HG03103 (cell line): Measurements from ENCODE around the gene TSPAN18.

Source experiments
- ATAC-seq: cut with Tn5 transposase; IDR thresholded peaks from one replicate; pipeline ENCODE4 v1.9.1; 2021; ENCODE audit warnings: low read depth; ENCODE audit not compliant: unreplicated experiment

Gene TSPAN18, protein sequence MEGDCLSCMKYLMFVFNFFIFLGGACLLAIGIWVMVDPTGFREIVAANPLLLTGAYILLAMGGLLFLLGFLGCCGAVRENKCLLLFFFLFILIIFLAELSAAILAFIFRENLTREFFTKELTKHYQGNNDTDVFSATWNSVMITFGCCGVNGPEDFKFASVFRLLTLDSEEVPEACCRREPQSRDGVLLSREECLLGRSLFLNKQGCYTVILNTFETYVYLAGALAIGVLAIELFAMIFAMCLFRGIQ

GRCh38 chr11:44726283-44727113 lies at the start of gene TSPAN18:
TSS of gene TSPAN18 (plus strand) at chr11:44726962. CDS start at chr11:44906417, 179,455 bp downstream.
- peak; percentile 79 for ATAC-seq

DNA sequence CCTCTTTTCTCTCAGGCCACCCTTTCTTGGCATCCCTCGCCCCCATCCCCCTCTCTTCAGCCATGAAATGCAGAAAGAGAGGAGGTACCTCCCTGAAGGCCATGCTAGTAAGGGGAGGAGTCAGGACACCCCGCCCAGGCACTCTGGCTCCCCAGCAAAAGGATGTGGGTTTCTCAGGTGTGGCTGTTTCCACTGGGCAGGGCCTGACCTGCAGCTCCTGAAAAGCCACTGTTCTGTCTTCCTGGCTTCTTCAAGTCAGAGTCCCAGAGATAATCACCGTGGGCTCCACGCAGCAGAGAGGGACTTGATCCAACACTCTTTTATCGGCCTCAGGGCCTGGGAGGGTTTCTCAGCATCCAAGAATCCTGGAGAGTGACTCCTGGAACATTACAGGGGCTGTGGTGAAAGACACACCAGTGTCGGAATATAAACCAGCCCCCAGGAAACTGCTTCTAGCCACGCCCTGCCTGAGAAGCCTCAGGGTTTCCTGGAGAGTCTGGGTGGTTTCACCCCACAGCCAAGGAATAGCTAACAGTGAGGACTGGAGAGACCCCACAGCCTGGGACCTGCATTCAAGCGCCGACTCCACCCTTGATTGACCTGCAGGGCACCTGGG lies 45.7 kb upstream of the TSPAN18 start:
- no peak for ATAC-seq

- ATAC-seq = no peak
These were observed 45.1 kb upstream of the TSPAN18 start for GRCh38 chr11:44681698-44682097.

DNA sequence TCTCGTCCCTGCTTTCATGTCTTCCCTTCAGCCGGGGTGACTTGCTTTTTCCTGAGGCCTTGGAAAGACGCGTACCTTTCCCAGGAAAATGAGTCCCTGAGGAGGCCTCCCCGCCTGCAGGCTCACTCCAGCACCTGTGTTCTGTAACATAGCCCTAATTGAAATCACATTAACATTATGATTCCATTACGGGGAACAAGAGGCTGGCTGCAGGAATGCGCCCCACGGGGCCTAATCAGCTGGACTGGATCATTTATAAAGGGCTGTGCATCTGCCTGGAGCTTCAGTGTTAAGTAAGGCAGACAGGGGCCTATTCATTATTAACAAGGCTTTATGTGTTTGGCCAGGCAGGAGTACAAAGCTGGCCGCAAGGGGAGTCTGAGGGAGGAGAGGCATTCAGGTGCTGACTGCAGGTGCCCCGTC lies 41.9 kb upstream of the TSPAN18 start:
- no peak for ATAC-seq

- ATAC-seq = no peak
These were observed 39.4 kb upstream of the TSPAN18 start for GRCh38 chr11:44687388-44687787.

GRCh38 chr11:44689265-44689664 lies 37.5 kb upstream of the TSPAN18 start:
- ATAC-seq = no peak

DNA sequence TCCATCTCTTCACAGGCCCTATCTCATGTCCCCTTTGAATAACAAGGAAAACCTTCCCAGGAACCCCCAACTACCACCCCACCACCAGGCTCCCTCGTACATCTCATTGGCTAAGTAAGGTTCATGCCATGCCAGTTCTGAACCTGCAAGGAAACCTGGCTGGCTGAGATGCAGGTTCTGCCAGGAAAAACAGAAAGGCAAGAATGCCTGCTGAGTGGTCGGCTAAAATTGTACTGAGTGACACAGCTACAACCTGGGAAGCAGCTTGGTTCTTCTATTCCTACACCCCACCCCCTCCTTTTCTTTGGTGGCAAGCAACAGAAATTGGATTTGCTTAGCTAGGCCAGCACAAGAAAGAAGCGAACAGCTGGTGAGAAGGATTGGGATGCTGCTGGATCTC lies 36.1 kb upstream of the TSPAN18 start:
- no peak for ATAC-seq

- ATAC-seq = no peak
These were observed 34.3 kb upstream of the TSPAN18 start for GRCh38 chr11:44692460-44692859.

DNA sequence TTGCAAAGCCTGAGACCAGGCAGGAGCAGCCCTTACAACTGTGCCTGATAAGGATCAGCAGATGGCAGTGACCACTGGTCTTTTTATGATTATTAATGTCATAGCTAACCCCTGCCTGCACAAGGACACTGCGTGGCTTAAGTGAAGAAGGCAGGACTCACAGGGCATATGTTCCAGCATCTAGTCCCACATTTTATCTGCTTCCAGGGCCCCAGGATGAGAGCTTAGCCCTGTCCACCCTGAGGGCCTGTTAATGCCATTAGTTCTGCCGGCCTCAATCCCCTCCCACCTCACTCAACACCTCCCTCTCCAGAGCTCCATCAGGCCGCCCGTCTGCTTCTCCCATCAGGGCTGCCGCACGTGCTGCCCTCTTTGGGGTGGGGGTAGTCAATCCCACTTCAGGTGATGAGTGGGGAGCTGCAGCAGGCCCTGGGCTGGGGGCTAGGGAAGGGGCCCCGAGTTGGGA lies 33.1 kb upstream of the TSPAN18 start:
- ATAC-seq = no peak

DNA sequence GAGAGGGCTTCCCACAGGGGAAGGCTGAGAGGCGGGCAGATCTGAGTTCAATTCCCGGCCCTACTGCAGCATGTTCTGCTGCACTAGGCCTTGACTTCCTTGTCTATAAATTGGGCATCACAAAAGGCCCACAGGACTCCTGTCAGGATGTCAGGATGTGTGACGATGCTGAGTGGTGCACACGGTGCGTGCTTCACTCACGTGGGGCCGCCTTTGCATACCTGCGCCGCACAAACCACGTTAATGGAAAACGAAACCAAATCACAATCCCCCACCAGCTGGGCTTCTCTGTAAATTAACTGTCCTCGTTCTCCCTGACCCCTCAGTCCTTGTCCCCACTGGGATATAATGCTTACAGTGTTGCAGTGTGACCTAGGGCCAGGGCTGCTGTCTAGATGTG lies 32.3 kb upstream of the TSPAN18 start:
- ATAC-seq = no peak

GRCh38 chr11:44695169-44695833 lies 31.5 kb upstream of the TSPAN18 start:
- ATAC-seq = no peak

DNA sequence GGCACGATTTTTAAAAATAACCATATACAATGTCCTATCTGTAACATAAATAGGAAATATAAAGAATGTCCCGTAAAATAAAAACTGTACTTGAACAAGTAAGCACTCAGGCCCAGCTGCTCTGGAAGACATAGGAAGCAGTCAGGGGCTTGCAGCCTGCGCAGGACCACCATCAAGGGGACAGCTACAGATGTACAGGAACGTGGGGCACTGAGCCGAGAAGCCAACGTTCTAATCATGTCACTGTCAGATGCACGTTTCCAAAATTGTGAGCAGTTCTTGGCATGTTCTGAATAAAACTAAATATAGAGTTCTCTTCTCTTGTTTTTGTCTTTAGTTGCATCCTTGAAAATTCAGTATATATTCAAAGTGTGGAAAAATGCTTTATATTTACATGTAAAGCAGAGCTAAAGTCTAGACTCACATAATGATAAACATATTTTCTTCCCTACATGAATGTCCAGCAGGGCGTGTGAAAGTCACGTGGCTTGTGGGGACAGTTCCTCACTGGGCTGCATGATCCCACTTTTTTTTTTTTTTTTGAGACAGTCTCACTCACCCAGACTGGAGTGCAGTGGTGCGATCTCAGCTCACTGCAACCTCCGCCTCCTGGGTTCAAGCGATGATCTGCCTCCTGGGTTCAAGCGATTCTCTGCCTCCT lies 28.4 kb upstream of the TSPAN18 start:
- ATAC-seq = no peak

GRCh38 chr11:44699497-44700408 lies 27.0 kb upstream of the TSPAN18 start:
- no peak for ATAC-seq

GRCh38 chr11:44701276-44701675 lies 25.5 kb upstream of the TSPAN18 start:
- no peak for ATAC-seq

GRCh38 chr11:44702889-44703288 lies 23.9 kb upstream of the TSPAN18 start:
- ATAC-seq = no peak

DNA sequence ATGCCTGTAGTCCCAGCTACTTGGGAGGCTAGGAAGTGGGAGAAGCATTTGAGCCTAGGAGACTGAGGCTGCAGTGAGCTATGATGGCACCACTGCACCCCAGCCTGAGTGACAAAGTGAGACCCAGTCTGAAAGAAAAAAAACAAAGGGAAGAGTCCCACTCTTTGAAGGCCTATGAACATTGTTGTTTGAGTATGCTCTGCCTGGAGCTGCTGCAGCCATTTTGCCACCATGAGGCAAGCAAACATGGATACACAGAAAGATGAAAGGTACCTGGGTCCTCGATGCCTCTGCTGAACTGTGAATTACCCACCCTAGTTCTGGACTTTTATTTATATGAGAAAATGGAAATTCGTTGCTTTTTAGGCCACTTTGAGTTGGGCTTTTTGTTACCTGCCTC lies 19.7 kb upstream of the TSPAN18 start:
- no peak for ATAC-seq

GRCh38 chr11:44708009-44708408 lies 18.8 kb upstream of the TSPAN18 start:
- ATAC-seq = no peak

DNA sequence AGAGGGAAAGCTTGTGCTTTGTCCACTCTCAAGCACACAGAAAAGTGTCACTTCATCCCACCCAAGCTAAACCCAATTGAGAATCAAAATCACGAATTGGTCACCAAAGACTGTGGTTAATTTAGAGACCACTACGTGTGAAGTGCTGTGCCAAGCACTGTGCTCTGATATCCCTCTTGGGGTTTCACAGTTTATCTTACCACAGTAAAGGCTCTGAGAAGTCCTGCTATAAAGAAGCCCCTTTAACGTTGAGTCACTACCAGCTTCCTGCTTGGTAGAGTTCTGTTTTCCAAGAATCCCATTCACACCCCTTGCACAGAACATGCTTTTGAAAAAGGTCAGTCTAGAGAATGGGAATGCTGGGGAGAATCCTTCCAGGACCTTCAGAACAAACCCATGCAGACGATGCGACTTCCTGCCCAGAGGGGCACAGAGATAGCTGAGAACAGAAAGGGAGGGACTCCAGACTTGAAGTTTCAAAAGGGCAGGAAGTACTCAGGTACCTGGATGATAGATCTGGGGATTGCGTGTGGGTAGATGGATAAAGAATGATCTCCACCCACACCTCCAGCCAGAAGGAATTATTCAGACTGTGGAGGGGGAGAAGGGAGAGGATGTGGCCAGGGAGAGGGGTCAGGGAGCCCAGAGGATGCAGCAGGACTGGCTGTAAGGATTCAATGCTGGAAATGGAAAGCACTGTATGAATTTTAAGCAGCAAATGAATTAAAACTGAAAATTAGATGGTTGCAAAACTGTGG lies 18.1 kb upstream of the TSPAN18 start:
- no peak for ATAC-seq

- no peak for ATAC-seq
These were observed 17.5 kb upstream of the TSPAN18 start for GRCh38 chr11:44709281-44709562.
